ENCODE data around the gene ANKMY1. TPM values are rescaled to one million over a fixed set of nuclear protein-coding genes. Genes with fewer than 3 reads are reported as not detected.

The ANKMY1 gene
- total RNA-seq, 1 experiment from 2014 or later = 28.3 TPM

DNA sequence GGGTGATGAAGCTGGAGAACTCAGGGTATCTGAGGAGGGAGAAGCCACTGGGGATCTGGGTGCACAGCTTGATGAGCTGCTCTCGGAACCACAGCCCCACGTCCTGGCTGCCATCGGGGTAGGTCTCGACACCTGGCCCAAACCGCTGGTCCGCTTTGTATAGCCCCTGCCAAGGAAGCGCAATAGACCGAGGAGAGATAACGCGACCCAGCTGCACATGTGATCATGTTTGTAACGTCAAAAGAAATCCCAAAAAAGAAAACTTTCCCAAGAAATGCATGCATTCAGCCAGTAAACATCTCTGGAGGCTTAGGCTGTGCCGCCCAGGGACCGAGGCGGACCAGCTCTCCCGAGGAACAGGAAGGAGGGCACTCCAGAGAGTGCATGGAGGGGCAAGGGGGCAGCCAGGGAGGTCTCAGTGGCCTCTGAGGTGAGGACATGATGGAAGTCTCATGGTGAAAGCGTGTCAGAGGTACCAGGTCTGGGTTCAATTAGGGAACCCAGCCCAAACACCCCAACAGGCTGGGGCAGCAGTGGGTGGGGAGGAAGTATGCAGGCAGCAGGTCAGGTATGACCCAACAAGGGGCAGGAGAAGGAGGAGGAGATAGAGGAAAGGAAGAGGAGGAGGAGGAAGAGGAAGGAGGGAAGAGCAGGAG, 28.3 kb downstream of the ANKMY1 start:
- H3K4me2 ChIP-seq (ENCODE audit: low read length) = no peak overlapping the region
- H3K9me3 ChIP-seq (ENCODE audit: control insufficient read depth in 1 of 2, insufficient read depth in 1 of 2, low read depth in 1 of 2, low read length in 2 of 2) = peaks cover 26 to 42% of the 10 kb centered on the region in 2 experiments
- no peak for DNase-seq (ENCODE audit: low read depth, low spot score)
- no peak overlapping the region for H3K4me3 ChIP-seq (replicated peaks in 1 of 2; ENCODE audit: low read depth in 1 of 2, low read length in 2 of 2)
- H3K79me2 ChIP-seq (ENCODE audit: insufficient read depth, low read length) = peaks cover 5% of the 10 kb centered on the region; the same call in 1 of the 2 replicates
- H3K27ac ChIP-seq (ENCODE audit: low read depth, low read length) = no peak overlapping the region
- H3K9me2 ChIP-seq (ENCODE audit: insufficient read depth) = no peaks in the 10 kb centered on the region
- peaks cover 0 to 33% of the 10 kb centered on the region in 2 experiments; a peak in 2 of 4 replicates for H3K36me3 ChIP-seq (ENCODE audit: control insufficient read depth in 1 of 2, insufficient read depth in 2 of 2, low read length in 2 of 2)
- ChIA-PET RAD21 (ENCODE audit: low non-redundant PET in 1 of 2, low total read pairs in 2 of 2, uncharacterized antibody in 2 of 2, unreplicated experiment in 2 of 2) (no interaction called here), POLR2A (no interaction called here), CTCF (no interaction called here)
- no TSS peak for BruUV-seq (replicated peaks)
- no peak overlapping the region for H3K9ac ChIP-seq (ENCODE audit: low read length)
- no peak for ATAC-seq
- intact Hi-C loops (cut with micrococcal nuclease) = no loop called here
- no peaks in the 10 kb centered on the region for H4K20me1 ChIP-seq (ENCODE audit: insufficient read depth)
- TF ChIP-seq SRF (IDR thresholded peaks at IDR 0.05; ENCODE audit: low read depth) (no peak), CEBPB (IDR thresholded peaks at IDR 0.05; ENCODE audit: low read depth) (no peak), RAD21 (IDR thresholded peaks at IDR 0.05; ENCODE audit: low read depth) (no peak), ELF1 (IDR thresholded peaks at IDR 0.05; ENCODE audit: borderline replicate concordance, low read depth) (no peak), MAX (IDR thresholded peaks at IDR 0.05) (no peak), SP1 (IDR thresholded peaks at IDR 0.05; ENCODE audit: low read depth) (no peak), TCF7L2 (IDR thresholded peaks at IDR 0.05; ENCODE audit: borderline replicate concordance, extremely low read depth, insufficient read depth, insufficient read length) (no peak), FOSL1 (IDR thresholded peaks at IDR 0.05; ENCODE audit: low read depth) (no peak), POLR2A (IDR thresholded peaks at IDR 0.05; ENCODE audit: borderline replicate concordance, extremely low read depth, insufficient read depth, insufficient read length) (no peak), SIN3A (IDR thresholded peaks at IDR 0.05; ENCODE audit: low read depth) (no peak), EZH2 (IDR thresholded peaks at IDR 0.05) (no peak), ATF3 (IDR thresholded peaks at IDR 0.05) (no peak), CBX3 (IDR thresholded peaks at IDR 0.05; ENCODE audit: low read depth) (no peak), ZBTB33 (IDR thresholded peaks at IDR 0.05; ENCODE audit: extremely low read depth, insufficient replicate concordance, low read length) (no peak)
- TF ChIP-seq, protein P1, sequence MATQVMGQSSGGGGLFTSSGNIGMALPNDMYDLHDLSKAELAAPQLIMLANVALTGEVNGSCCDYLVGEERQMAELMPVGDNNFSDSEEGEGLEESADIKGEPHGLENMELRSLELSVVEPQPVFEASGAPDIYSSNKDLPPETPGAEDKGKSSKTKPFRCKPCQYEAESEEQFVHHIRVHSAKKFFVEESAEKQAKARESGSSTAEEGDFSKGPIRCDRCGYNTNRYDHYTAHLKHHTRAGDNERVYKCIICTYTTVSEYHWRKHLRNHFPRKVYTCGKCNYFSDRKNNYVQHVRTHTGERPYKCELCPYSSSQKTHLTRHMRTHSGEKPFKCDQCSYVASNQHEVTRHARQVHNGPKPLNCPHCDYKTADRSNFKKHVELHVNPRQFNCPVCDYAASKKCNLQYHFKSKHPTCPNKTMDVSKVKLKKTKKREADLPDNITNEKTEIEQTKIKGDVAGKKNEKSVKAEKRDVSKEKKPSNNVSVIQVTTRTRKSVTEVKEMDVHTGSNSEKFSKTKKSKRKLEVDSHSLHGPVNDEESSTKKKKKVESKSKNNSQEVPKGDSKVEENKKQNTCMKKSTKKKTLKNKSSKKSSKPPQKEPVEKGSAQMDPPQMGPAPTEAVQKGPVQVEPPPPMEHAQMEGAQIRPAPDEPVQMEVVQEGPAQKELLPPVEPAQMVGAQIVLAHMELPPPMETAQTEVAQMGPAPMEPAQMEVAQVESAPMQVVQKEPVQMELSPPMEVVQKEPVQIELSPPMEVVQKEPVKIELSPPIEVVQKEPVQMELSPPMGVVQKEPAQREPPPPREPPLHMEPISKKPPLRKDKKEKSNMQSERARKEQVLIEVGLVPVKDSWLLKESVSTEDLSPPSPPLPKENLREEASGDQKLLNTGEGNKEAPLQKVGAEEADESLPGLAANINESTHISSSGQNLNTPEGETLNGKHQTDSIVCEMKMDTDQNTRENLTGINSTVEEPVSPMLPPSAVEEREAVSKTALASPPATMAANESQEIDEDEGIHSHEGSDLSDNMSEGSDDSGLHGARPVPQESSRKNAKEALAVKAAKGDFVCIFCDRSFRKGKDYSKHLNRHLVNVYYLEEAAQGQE (IDR thresholded peaks at IDR 0.05; ENCODE audit: low read depth) = no peak
- no peak overlapping the region for H2AFZ ChIP-seq (ENCODE audit: low read depth, low read length, poor library complexity, severe bottlenecking)
- no peaks in the 10 kb centered on the region for H3K4me1 ChIP-seq (ENCODE audit: control insufficient read depth in 1 of 2, insufficient read depth in 2 of 2, low read length in 2 of 2)
- H3K27me3 ChIP-seq (ENCODE audit: insufficient read depth, low read length) = no peaks in the 10 kb centered on the region

Measured in HCT116 (cell line).